Activated CD4-positive, CD25-positive, alpha-beta regulatory T cell treated with anti-CD3 and anti-CD28 coated beads, Interleukin-2, amount 50 U/mL, for 16 hours (primary cell): Measurements from ENCODE around the gene SMPD4.
"Not testable (repeated sequence)": the region's sequence is repeated elsewhere in the genome, so short reads cannot be mapped to it uniquely, and the experiment has no call there.

Experiments
- DNase-seq: peaks from one replicate; pipeline ENCODE4 v3.0.0-alpha.2; 2020; ENCODE audit warnings: low read depth, low spot score

Gene SMPD4

GRCh38 chr2:130159376-130159775, 22.0 kb downstream of the SMPD4 start:
- DNase-seq: not testable (repeated sequence)

- no peak for DNase-seq
Observed at GRCh38 chr2:130158631-130159030, 22.8 kb downstream of the SMPD4 start.

GRCh38 chr2:130157825-130158514, 23.4 kb downstream of the SMPD4 start:
- DNase-seq: not testable (repeated sequence)

GRCh38 chr2:130157354-130157753, 24.0 kb downstream of the SMPD4 start:
- not testable (repeated sequence) for DNase-seq

GRCh38 chr2:130156624-130157004, 24.8 kb downstream of the SMPD4 start:
- DNase-seq: no peak

GRCh38 chr2:130155956-130156623, 25.3 kb downstream of the SMPD4 start:
- DNase-seq: not testable (repeated sequence)

- DNase-seq: no peak
Observed at GRCh38 chr2:130154773-130155765, 26.3 kb downstream of the SMPD4 start.

GRCh38 chr2:130154423-130154770, 27.0 kb downstream of the SMPD4 start:
- not testable (repeated sequence) for DNase-seq

GRCh38 chr2:130153721-130154422, 27.5 kb downstream of the SMPD4 start:
- not testable (repeated sequence) for DNase-seq

GRCh38 chr2:130152816-130153595, 28.4 kb downstream of the SMPD4 start:
- no peak for DNase-seq

GRCh38 chr2:130152136-130152815, 29.1 kb downstream of the SMPD4 start:
- not testable (repeated sequence) for DNase-seq

GRCh38 chr2:130151145-130151512, 30.3 kb downstream of the SMPD4 start:
- DNase-seq: not testable (repeated sequence)

- no peak for DNase-seq
Observed at GRCh38 chr2:130150181-130151144, 30.9 kb downstream of the SMPD4 start.

GRCh38 chr2:130148515-130148914, 32.9 kb downstream of the SMPD4 start:
- DNase-seq: not testable (repeated sequence)

- peak; percentile 20 for DNase-seq
Observed at GRCh38 chr2:130145006-130145414, 36.4 kb downstream of the SMPD4 start, which contains the start of gene CCDC74B. Gene CCDC74B (minus strand): TSS chr2:130145112. CDS start chr2:130144996, 116 bp downstream.

- DNase-seq: not testable (repeated sequence)
Observed at GRCh38 chr2:130143266-130144039, 37.9 kb downstream of the SMPD4 start.

GRCh38 chr2:130142396-130143265, 38.8 kb downstream of the SMPD4 start:
- not testable (repeated sequence) for DNase-seq
